GM12874 (cell line): ENCODE measurements around the gene CHST3.

Experiments used
- TF ChIP-seq, protein P1 (sequence below): IDR thresholded peaks from 2 replicates; pipeline ENCODE4 v1.5.1; 2011; ENCODE audit warnings: low read depth, mild to moderate bottlenecking, control low read depth, low read length, moderate library complexity; ENCODE audit not compliant: insufficient read depth

The CHST3 gene

GRCh38 chr10:71978476-71978875 lies 14.3 kb downstream of the CHST3 start:
- TF ChIP-seq, protein P1, sequence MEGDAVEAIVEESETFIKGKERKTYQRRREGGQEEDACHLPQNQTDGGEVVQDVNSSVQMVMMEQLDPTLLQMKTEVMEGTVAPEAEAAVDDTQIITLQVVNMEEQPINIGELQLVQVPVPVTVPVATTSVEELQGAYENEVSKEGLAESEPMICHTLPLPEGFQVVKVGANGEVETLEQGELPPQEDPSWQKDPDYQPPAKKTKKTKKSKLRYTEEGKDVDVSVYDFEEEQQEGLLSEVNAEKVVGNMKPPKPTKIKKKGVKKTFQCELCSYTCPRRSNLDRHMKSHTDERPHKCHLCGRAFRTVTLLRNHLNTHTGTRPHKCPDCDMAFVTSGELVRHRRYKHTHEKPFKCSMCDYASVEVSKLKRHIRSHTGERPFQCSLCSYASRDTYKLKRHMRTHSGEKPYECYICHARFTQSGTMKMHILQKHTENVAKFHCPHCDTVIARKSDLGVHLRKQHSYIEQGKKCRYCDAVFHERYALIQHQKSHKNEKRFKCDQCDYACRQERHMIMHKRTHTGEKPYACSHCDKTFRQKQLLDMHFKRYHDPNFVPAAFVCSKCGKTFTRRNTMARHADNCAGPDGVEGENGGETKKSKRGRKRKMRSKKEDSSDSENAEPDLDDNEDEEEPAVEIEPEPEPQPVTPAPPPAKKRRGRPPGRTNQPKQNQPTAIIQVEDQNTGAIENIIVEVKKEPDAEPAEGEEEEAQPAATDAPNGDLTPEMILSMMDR: no peak

GRCh38 chr10:71978988-71979691 lies 14.9 kb downstream of the CHST3 start:
- TF ChIP-seq, protein P1: no peak

DNA sequence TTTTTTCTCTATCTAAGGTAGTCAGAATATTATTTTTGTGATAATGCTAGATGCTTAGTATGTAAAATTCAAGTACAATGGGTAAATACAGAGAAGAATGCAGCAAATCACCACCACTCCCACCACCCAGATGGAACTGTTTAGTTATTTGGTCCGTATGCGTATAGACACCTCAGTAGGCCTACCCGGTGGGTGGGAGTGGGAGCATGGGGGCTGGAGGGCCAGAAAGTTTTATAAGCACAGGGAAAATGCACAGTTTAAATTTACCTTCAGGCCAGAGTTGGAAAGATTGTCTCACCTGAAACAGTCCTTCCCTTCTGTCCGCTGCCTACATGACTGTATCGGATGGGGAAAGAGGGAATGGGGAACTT lies 15.5 kb downstream of the CHST3 start:
- TF ChIP-seq, protein P1: no peak

- TF ChIP-seq, protein P1: no peak
These were observed 16.2 kb downstream of the CHST3 start for GRCh38 chr10:71980181-71981014.

DNA sequence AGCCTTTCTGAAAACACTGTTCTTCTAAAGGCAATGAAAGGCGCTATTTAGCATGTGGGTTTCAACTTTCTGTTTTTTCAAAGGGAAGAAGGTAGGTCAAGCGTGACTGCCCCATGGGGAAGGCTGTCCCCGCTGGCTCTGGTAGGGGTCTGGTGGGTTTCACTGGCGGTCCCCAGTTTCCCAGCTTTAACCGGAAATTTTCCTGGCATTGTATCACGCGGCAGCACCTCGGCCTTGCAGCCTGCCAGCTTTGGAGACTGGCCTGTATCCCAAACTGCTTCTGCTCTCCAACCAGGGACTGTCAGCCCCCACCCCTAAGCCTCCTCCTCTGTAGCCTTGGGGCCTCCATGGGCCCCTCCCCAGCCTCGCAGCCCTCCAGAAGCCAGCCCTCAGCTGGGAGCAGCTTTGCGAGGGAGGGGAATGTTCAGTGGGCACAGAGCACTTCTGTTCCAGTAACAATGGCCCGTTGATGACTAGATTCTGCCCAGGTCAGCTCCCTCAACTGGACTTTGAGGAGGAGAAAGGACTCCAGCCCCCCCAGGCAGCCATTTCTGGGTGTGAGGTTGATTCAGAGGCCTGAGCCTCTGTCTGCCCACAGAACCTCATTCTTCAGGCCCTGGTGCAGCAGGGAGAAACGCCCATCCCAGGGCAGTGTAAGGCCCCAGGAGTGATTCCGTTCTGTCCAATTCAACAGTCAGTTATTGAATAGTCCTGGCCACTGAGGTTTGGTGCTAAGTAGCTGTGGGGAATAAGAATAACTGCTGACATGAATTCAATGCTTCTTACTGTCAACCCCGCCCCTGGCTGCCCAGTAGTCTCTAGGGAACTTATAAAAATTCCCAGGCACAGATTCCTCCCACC lies 17.1 kb downstream of the CHST3 start:
- TF ChIP-seq, protein P1: no peak

GRCh38 chr10:71981876-71982230 lies 17.7 kb downstream of the CHST3 start:
- TF ChIP-seq, protein P1: no peak
